ENCODE results near the gene DGLUCY. TPM values are rescaled to one million over a fixed set of nuclear protein-coding genes. Genes with fewer than 3 reads are reported as not detected.

Gene DGLUCY
- total and polyA plus RNA-seq, 2 of the 8 experiments (the other 6 are each of a cell fraction or from before 2014, with no cell fraction given), result 24.9 to 31.8 TPM

GRCh38 chr14:91171291-91171690 is 57.4 kb downstream of the DGLUCY start:
- Histone ChIP-seq H4K91ac (replicated peaks; ENCODE audit: insufficient read length, low read length) (no peak overlapping the region), H3K4ac (replicated peaks; ENCODE audit: insufficient read length, low read depth, low read length) (no peak overlapping the region), H3K79me2 (ENCODE audit: control insufficient read depth in 1 of 2, insufficient read depth in 2 of 2, low read length in 2 of 2) (no peaks in the 10 kb centered on the region), H3K9me3 (ENCODE audit: insufficient read depth in 2 of 2, low read depth in 1 of 2, low read length in 1 of 2) (no peaks in the 10 kb centered on the region), H3K14ac (ENCODE audit: insufficient read length) (no peak overlapping the region), H3K23me2 (ENCODE audit: low read depth, low read length) (no peaks in the 10 kb centered on the region), H2AK5ac (ENCODE audit: low read depth, low read length) (no peak overlapping the region), H3K18ac (ENCODE audit: extremely low read depth, low read length) (no peak overlapping the region), H4K20me1 (replicated peaks in 1 of 2; ENCODE audit: control insufficient read depth in 1 of 2, insufficient read depth in 2 of 2, low read length in 2 of 2) (no peaks in the 10 kb centered on the region), H3K27me3 (replicated peaks in 1 of 4; ENCODE audit: control insufficient read depth in 3 of 4, extremely low read depth in 1 of 4, insufficient read depth in 3 of 4, low read length in 3 of 4) (no peaks in the 10 kb centered on the region), H3K36me3 (ENCODE audit: control insufficient read depth in 2 of 4, insufficient read depth in 4 of 4, low read length in 3 of 4) (peaks cover 0 to 18% (median 3%) of the 10 kb centered on the region in 4 experiments; a peak in 4 of 8 replicates), H2BK12ac (ENCODE audit: low read depth, low read length) (no peak overlapping the region), H3K4me2 (ENCODE audit: insufficient read depth in 1 of 2, low read depth in 2 of 2, low read length in 2 of 2) (no peak overlapping the region), H4K8ac (ENCODE audit: extremely low read depth, insufficient read depth, low read length) (no peak overlapping the region; the same call in 1 of the 2 replicates), H3K27ac (ENCODE audit: low read depth, low read length) (no peak overlapping the region), H2AFZ (ENCODE audit: low read length) (no peak overlapping the region), H3K4me3 (ENCODE audit: extremely low read depth in 1 of 4, insufficient read depth in 2 of 4, low read depth in 3 of 4, low read length in 4 of 4) (no peak overlapping the region), H2BK20ac (ENCODE audit: low read length) (no peak overlapping the region), H3K4me1 (replicated peaks in 1 of 4; ENCODE audit: control insufficient read depth in 3 of 4, insufficient read depth in 4 of 4, low read length in 3 of 4) (no peaks in the 10 kb centered on the region; a peak in 2 of 7 replicates), H3K79me1 (ENCODE audit: low read depth, low read length) (no peaks in the 10 kb centered on the region; the same call in 1 of the 2 replicates), H2BK120ac (replicated peaks; ENCODE audit: low read depth, low read length) (no peak overlapping the region), H4K5ac (ENCODE audit: insufficient read length, low read depth, low read length) (no peak overlapping the region), H3K23ac (ENCODE audit: insufficient read length) (no peak overlapping the region), H3K9ac (replicated peaks in 1 of 4; ENCODE audit: extremely low read depth in 1 of 4, low read depth in 3 of 4, low read length in 3 of 4) (no peak overlapping the region), H2BK15ac (ENCODE audit: low read length) (no peak overlapping the region), H3K56ac (replicated peaks; ENCODE audit: insufficient read length, low read depth, low read length) (no peak overlapping the region), H2BK5ac (ENCODE audit: low read depth, low read length) (no peak overlapping the region)
- CTCF ChIA-PET (ENCODE audit: partially characterized antibody), result interaction anchor here (0.7 to 9.8 kb wide), 15 partner anchors 8 to 411 kb away, joined by 3 to 118 read pairs (median 3); no protein-coding TSS in a partner anchor
- DNase-seq (ENCODE audit: low read depth in 1 of 2, low spot score in 2 of 2) (no peak), FAIRE-seq (no peak)
- WGBS, 2 experiments (ENCODE audit: extremely low coverage in 1 of 2, insufficient coverage in 1 of 2, insufficient read length in 1 of 2, insufficient replicate concordance in 2 of 2, low coverage in 1 of 2, low lambda C conversion rate in 2 of 2, missing lambda C conversion rate in 1 of 2), result 90% methylated on average over 5 of the region's 5 CpGs; no CpG with 5 or more reads in 1 of the 2 experiments
- POLR2A ChIA-PET (ENCODE audit: partially characterized antibody), result interaction anchor here (0.7 to 1.5 kb wide), 3 partner anchors 17 to 51 kb away, joined by 3 to 4 read pairs (median 3); no protein-coding TSS in a partner anchor
- no peak for TF ChIP-seq SIN3A (conservative IDR thresholded peaks at IDR 0.05 in 1 of 2, IDR thresholded peaks at IDR 0.05 in 1 of 2; ENCODE audit: low read depth in 1 of 2, low read length in 2 of 2)
- no peak for TF ChIP-seq POU5F1 (IDR thresholded peaks at IDR 0.05; ENCODE audit: low read depth, low read length)
- no peak for TF ChIP-seq ATF3 (IDR thresholded peaks at IDR 0.05; ENCODE audit: insufficient read depth, low read depth, low read length)
- no peak for TF ChIP-seq EZH2 (IDR thresholded peaks at IDR 0.05; ENCODE audit: low read depth, low read length, severe bottlenecking)
- no peak for TF ChIP-seq BACH1 (IDR thresholded peaks at IDR 0.05; ENCODE audit: low read length)
- TF ChIP-seq NANOG (IDR thresholded peaks at IDR 0.05; ENCODE audit: insufficient read depth, low read depth, low read length, poor library complexity, severe bottlenecking), result no peak
- no peak for TF ChIP-seq GABPA (IDR thresholded peaks at IDR 0.05; ENCODE audit: borderline replicate concordance, insufficient read depth, low read length)
- no peak for TF ChIP-seq SP1 (IDR thresholded peaks at IDR 0.05; ENCODE audit: low read depth, low read length)
- no peak for TF ChIP-seq TEAD4 (IDR thresholded peaks at IDR 0.05; ENCODE audit: low read depth, low read length)
- no peak for TF ChIP-seq JUN (IDR thresholded peaks at IDR 0.05; ENCODE audit: low read depth, low read length)
- TF ChIP-seq CBX8 (IDR thresholded peaks at IDR 0.05; ENCODE audit: borderline replicate concordance, low read depth, low read length), result no peak
- TF ChIP-seq RNF2 (IDR thresholded peaks at IDR 0.05; ENCODE audit: borderline replicate concordance, low read depth, low read length, missing control alignments, poor library complexity, severe bottlenecking), result no peak
- no peak for TF ChIP-seq HDAC6 (IDR thresholded peaks at IDR 0.05; ENCODE audit: low read depth, low read length)
